Pancreas (tissue), 10 donors: ENCODE results near the gene PITPNC1. TPM values are rescaled to one million over a fixed set of nuclear protein-coding genes. Genes with fewer than 3 reads are reported as not detected.
"Not testable (repeated sequence)": the region's sequence is repeated elsewhere in the genome, so short reads cannot be mapped to it uniquely, and the experiment has no call there.

Experiments
- ATAC-seq, 4 donors: fragments of 200-7000 bp; cut with Tn5 transposase; one replicate each; pipeline versions ENCODE4 v1.8.0 to v1.9.1; 2020; ENCODE audit warnings: mild to moderate bottlenecking in 4 of 4, moderate library complexity in 4 of 4
- DNase-seq, 6 donors: peaks; one replicate each; pipeline ENCODE4 v3.0.0-alpha.2; 2020
- FAIRE-seq: peaks from 2 replicates; lab custom pipeline; 2012; peaks lifted over from hg19 to GRCh38; lab: Jason Lieb, UNC
- H3K27ac ChIP-seq, 4 donors: fragments of 200-600 bp; sonication (generic); 1 replicate in 3 of 4; 2 replicates in 1 of 4; pipeline versions ENCODE4 v1.5.0 to v1.8.0; 2020
- H3K27me3 ChIP-seq, 4 donors: fragments of 200-600 bp; one replicate each; pipeline ENCODE4 v1.8.0; 2021
- H3K36me3 ChIP-seq, 3 donors: fragments of 200-600 bp; sonication (generic) in 1 of 3; one replicate each; pipeline versions ENCODE4 v1.5.0 to v1.8.0; 2020 to 2021
- H3K4me1 ChIP-seq, 3 donors: fragments of 200-600 bp; one replicate each; pipeline ENCODE4 v1.8.0; 2021
- H3K4me3 ChIP-seq, 4 donors: fragments of 200-600 bp; sonication (generic) in 2 of 4; one replicate each; pipeline versions ENCODE4 v1.5.0 to v1.8.0; 2020 to 2021
- H3K9me3 ChIP-seq, 4 donors: fragments of 200-600 bp; one replicate each; pipeline ENCODE4 v1.8.0; 2021
- WGBS, 2 donors: extraction: QIAGEN DNeasy Blood & Tissue Kit; methylation state at CpG; one replicate each; pipeline ENCODE4 v1.1.7; 2013; 5-methylcytosine and 5-hydroxymethylcytosine counted together
- intact Hi-C, 3 donors: fragments of 100-400 bp; cut with DNase I; formaldehyde crosslinking; loops; one replicate each; pipeline versions ENCODE4 v1.11.1 to v1.14.2; 2022
- polyA plus RNA-seq, 2 donors: library from polyadenylated mRNA; stranded (reverse); fragments of 200-250 nt; gene quantifications; one replicate each; pipeline ENCODE4 v1.2.3, GENCODE V29; 2013
- total RNA-seq, 6 donors: library from RNA; stranded (reverse); fragmentation: NEBNext Ultra II Directional in 4 of 6; extraction: Animal tissue kit (Norgen Biotek cat#: 25700) in 4 of 6; gene quantifications; one replicate each; pipeline versions ENCODE4 v1.2.1 to v1.2.4, GENCODE V29; 2021 to 2023
- TF ChIP-seq, protein P1 (sequence below), 4 donors: fragments of 200-600 bp; sonication (generic) in 3 of 4; IDR thresholded peaks; one replicate each; pipeline versions ENCODE4 v1.5.0 to v1.8.0; 2021; ENCODE audit warnings: antibody characterized with exemption in 4 of 4
- donor health status: healthy with polysubstance abuse.
- donor health status: DM: no; HTN: no; CAD: no; lungs with moderate emphysema.
- donor health status: DM: no; HTN: no; CAD: no.
- donor health status: control.
- donor health status: control.
- donor health status: Bipolar disorder and iron deficiency.
- donor health status: DM: yes; HTN: yes; CAD: no.
- donor health status: DM: no; HTN: no; CAD: no.
- donor health status: DM: no; HTN: no; CAD: no.
- donor health status: DM: yes; HTN: yes; CAD: no.

PITPNC1 gene
- total and polyA plus RNA-seq, 8 donors, result 9.5 to 28.8 (median 24.4) TPM

DNA sequence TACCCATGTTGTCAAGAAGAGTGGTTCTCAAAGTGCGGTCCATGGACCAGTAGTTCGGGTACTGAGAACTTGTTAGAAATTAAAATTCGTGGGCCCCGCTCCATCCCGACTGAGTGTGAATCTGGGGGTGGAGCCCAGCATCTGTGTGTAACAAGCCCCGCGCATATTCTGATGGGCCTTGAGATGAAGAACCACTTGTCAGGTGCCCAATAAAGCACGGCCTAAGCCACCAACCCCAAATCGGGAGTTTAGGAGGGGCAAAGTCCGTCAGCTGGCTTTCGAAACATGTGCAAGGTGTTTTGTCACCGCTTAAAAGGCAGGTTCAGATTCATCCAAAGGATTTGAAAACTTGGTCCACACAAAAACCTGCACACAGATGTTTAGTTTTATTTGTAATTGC, 40.2 kb upstream of the PITPNC1 start:
- no peak overlapping the region for H3K27ac ChIP-seq
- DNase-seq (no peak), FAIRE-seq (no peak), ATAC-seq (peak in 1 of 4 donors; percentile 14)
- H3K4me3 ChIP-seq, result no peak overlapping the region
- H3K4me1 ChIP-seq, result no peaks in the 10 kb centered on the region
- H3K27me3 ChIP-seq, result no peaks in the 10 kb centered on the region
- 87 to 89% methylated on average over 12 of the region's 12 CpGs for WGBS, 2 donors
- TF ChIP-seq, protein P1, sequence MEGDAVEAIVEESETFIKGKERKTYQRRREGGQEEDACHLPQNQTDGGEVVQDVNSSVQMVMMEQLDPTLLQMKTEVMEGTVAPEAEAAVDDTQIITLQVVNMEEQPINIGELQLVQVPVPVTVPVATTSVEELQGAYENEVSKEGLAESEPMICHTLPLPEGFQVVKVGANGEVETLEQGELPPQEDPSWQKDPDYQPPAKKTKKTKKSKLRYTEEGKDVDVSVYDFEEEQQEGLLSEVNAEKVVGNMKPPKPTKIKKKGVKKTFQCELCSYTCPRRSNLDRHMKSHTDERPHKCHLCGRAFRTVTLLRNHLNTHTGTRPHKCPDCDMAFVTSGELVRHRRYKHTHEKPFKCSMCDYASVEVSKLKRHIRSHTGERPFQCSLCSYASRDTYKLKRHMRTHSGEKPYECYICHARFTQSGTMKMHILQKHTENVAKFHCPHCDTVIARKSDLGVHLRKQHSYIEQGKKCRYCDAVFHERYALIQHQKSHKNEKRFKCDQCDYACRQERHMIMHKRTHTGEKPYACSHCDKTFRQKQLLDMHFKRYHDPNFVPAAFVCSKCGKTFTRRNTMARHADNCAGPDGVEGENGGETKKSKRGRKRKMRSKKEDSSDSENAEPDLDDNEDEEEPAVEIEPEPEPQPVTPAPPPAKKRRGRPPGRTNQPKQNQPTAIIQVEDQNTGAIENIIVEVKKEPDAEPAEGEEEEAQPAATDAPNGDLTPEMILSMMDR (IDR thresholded peaks at IDR 0.05), result no peak
- intact Hi-C loops, result no loop called here
- peaks cover 0 to 14% (median 3%) of the 10 kb centered on the region in 3 donors for H3K36me3 ChIP-seq
- H3K9me3 ChIP-seq, result no peaks in the 10 kb centered on the region

DNA sequence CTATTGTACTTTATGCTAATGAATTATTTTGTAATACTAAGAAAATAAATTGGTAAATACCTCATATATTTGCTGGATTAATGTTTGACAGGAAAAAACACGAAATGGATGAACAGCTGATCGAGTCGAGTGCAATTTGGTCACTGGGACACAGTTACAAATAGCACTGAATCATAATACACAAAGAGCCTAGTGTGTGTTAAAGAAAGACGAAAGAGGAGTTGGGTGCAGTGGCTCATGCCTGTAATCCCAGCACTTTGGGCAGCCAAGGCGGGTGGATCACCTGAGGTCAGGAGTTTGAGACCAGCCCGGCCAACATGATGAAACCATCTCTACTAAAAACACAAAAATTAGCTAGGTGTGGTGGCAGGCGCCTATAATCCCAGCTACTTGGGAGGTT, 38.7 kb upstream of the PITPNC1 start:
- FAIRE-seq, H3K27me3 ChIP-seq, DNase-seq, H3K27ac ChIP-seq, H3K4me3 ChIP-seq, H3K9me3 ChIP-seq, intact Hi-C loops, H3K4me1 ChIP-seq, ATAC-seq: not testable (repeated sequence)
- peaks cover 0 to 28% (median 3%) of the 10 kb centered on the region in 3 donors for H3K36me3 ChIP-seq
- WGBS, 2 donors, result 89 to 90% methylated on average over 7 of the region's 7 CpGs

DNA sequence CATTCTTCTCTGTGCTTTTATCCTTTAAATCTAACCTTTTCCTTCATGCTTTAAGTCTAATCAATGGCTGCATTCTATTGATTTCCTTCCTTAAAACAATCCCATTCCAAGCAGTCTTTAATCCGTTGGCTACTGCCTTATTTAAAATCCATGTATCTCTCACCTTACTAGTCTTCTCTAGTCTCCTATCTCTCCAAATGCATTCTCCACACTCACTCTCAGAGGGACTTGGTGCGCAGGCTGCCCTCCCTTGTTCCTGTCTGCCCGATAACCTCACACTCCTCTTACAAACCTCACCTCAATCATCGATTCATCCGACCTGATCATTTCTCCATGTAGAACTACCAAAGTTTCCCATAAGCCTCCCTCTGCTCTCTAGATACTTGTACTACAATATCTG, 33.8 kb upstream of the PITPNC1 start:
- Histone ChIP-seq H3K4me1 (no peaks in the 10 kb centered on the region), H3K9me3 (no peaks in the 10 kb centered on the region), H3K36me3 (peaks cover 0 to 73% (median 45%) of the 10 kb centered on the region in 3 donors), H3K4me3 (no peak overlapping the region), H3K27me3 (no peaks in the 10 kb centered on the region), H3K27ac (no peak overlapping the region)
- FAIRE-seq (no peak), DNase-seq (no peak), ATAC-seq (no peak)
- intact Hi-C loops, result no loop called here
- TF ChIP-seq, protein P1 (IDR thresholded peaks at IDR 0.05), result no peak
- 90 to 96% methylated on average over 5 of the region's 5 CpGs for WGBS, 2 donors

DNA sequence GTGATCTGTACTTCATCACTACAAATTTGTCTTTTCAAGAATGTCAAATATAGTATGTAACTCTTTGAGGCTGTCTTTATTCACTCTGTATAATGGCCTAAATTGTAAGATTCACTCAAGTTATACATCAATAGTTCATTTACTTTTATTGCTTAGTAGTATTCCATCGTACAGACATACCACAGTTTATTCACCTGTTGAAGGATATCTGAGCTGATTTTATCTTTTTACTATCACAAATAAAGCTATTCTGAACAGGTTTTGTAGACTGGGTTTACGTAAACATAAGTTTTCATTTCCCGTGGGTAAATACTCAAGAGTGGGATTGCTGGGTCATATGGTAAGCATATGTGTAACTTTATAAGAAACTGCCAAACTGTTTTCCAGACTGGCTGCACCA, 29.3 kb upstream of the PITPNC1 start:
- no peak for FAIRE-seq
- ATAC-seq, result no peak
- 96 to 97% methylated on average over 3 of the region's 3 CpGs for WGBS, 2 donors
- TF ChIP-seq, protein P1 (IDR thresholded peaks at IDR 0.05), result no peak
- H3K4me1 ChIP-seq, result no peaks in the 10 kb centered on the region
- no peak overlapping the region for H3K4me3 ChIP-seq
- no peak for DNase-seq
- H3K27ac ChIP-seq, result no peak overlapping the region
- H3K36me3 ChIP-seq, result peaks cover 0 to 72% (median 49%) of the 10 kb centered on the region in 3 donors
- intact Hi-C loops, result no loop called here
- no peaks in the 10 kb centered on the region for H3K27me3 ChIP-seq
- no peaks in the 10 kb centered on the region for H3K9me3 ChIP-seq

DNA sequence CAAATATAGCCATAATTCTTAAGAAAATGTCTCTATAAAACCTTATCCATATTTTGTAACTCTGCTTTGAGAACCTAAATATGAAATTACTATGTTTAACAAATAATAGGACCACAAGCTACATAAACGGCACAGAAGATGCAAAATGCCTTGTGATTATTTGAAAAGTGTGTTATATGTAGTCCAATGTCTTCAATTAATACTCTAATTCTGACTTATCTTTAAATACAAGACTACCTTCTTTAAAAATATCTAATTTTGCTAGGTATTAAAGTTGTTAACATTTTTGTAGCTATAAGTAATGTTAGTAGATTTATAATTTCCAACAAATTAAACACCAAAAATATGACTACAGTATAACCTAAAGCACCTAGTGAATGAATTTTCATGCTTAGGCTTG, 27.7 kb upstream of the PITPNC1 start:
- TF ChIP-seq, protein P1 (IDR thresholded peaks at IDR 0.05), result no peak
- DNase-seq (no peak), ATAC-seq (no peak), FAIRE-seq (no peak)
- WGBS, 2 donors, result 93 to 95% methylated on average over 1 of the region's 1 CpG
- no peak overlapping the region for H3K27ac ChIP-seq
- H3K36me3 ChIP-seq, result peaks cover 0 to 69% (median 47%) of the 10 kb centered on the region in 3 donors
- no peaks in the 10 kb centered on the region for H3K27me3 ChIP-seq
- no peaks in the 10 kb centered on the region for H3K9me3 ChIP-seq
- intact Hi-C loops, result no loop called here
- H3K4me3 ChIP-seq, result no peak overlapping the region
- no peaks in the 10 kb centered on the region for H3K4me1 ChIP-seq
